HG02588 (cell line): ENCODE data around the gene CERKL.

Source experiments
- ATAC-seq: cut with Tn5 transposase; IDR thresholded peaks from one replicate; pipeline ENCODE4 v1.9.1; 2021; ENCODE audit warnings: mild to moderate bottlenecking, moderate library complexity; ENCODE audit not compliant: unreplicated experiment

The CERKL gene

DNA sequence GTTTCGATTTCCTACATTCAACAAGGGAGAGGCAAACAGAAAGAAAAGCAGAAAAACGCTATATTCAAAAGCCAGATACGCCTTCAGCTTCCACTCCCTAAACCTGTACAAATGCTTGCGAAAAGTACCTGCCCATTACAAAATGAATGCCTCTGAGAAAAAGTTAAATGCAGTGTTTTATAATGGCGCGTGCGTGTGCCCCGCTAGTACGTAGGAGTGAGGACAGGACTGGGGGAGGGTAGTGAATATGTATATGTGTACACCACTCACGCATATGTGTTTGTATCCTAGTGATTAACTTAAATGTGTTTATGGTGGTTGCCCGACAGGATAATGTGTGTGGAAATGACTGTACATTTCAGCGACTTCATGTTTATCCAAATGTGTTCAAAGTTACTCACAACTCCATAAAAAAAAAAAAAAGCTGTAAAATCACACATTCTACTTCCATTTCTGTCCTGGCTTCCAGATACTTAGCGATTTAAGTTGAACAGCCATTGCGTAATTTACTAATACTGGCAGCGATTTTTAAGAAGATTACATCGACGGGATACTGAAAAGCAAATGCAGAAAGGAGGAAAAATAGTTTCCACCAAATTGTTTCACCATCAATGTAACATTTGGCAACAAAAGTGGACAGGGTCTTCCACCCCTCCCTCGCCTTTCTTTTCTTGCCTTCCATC is 22.1 kb upstream of the CERKL start:
- ATAC-seq = no peak

- ATAC-seq = no peak
Measured at GRCh38 chr2:181677912-181678586, 21.1 kb upstream of the CERKL start.

DNA sequence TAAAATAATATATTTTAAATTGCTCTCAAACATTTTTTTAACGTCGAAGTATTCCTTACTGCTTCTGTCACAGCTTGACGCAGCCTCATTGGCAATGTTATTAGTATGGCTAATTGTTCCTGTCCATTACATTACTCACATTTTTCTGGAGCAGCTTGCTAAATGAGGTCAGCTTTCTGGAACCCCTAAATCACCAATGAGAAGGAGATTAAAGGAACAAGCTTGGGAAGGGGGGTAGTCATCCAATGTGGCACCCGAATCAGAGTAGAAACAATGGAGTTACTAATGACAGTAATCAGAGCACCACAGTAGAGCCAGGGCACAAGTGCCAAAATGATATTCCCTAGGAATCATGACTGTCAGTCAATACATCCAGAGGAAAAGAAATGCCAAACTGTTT is 18.3 kb upstream of the CERKL start:
- no peak for ATAC-seq

GRCh38 chr2:181674461-181674860 is 17.6 kb upstream of the CERKL start:
- ATAC-seq = no peak

GRCh38 chr2:181673173-181673572 is 16.3 kb upstream of the CERKL start:
- ATAC-seq = no peak

DNA sequence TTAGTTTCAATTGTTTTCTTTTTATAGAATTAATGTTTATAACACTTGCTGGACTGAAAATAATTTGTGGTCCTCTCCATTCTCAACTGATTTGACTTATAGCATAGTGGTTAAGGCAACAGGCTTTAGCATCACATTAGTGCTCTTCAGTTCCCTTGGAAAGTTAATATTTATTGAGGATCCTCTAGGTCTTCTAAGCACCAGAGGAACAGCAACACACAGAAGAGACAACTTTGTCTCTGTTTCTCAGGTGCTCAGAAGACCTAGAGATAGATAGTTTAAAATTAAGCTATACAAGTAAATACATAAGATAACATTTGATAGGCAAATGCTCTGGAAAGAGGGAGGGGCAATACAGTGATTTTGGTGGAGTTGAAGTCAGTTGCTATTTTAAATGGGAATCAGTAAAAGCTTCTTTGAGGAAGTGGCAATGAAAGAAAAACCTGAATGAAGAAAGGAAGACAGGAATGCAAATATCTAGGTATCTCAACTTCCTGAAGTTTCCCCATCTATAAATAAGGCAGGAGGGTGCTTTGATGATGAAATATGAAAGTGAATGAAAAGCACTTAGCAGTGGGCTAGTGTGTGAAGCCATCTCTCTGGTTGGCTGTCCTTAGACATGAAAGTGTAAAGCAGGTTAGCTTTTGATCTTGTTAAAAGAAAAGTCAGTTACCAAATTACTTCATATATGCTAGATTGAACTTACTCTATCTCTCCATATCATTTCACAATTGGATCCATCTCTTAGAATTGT is 15.5 kb upstream of the CERKL start:
- peak; percentile 92 for ATAC-seq

GRCh38 chr2:181670632-181671031 is 13.7 kb upstream of the CERKL start:
- no peak for ATAC-seq

- ATAC-seq = no peak
Measured at GRCh38 chr2:181667234-181667633, 10.3 kb upstream of the CERKL start.

- ATAC-seq = no peak
Measured at GRCh38 chr2:181662287-181662686, 5.4 kb upstream of the CERKL start.

GRCh38 chr2:181660181-181660580 is 3.3 kb upstream of the CERKL start:
- no peak for ATAC-seq

- no peak for ATAC-seq
Measured at GRCh38 chr2:181658444-181658843, 1.5 kb upstream of the CERKL start.

- no peak for ATAC-seq
Measured at GRCh38 chr2:181657379-181657778, 474 bp upstream of the CERKL start.

- ATAC-seq = no peak
Measured at GRCh38 chr2:181655519-181655918, 1.4 kb downstream of the CERKL start.

- no peak for ATAC-seq
Measured at GRCh38 chr2:181649436-181649979, 7.4 kb downstream of the CERKL start.

DNA sequence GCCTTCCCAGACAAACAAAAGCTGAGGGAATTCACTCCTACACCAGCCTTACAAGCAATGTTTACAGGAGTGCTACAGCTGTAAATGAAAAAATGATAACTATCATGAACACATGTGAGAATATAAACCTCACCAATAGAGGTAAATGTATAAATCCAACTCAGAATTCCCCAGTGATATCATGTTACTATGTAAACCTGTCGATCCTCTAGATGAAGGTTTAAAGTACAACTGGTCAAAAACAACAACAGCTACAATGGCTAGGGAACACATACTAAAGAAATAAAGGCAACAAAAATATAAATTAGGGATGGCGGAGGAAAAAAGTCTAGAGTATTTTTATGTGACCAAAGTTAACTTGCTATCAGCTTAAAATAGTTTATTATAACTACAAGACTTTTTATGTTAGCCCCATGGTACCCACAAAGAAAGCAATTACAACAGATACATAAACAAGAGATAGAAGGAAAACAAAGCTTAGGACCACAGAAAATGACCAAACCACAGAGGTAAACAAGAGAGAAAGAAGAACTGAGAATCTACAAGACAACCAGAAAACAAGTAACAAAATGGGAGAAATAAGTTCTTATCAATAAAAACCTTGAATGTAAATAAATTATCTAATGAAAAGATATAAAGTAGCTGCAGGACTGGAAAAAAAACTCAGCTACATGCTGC is 8.3 kb downstream of the CERKL start:
- no peak for ATAC-seq

DNA sequence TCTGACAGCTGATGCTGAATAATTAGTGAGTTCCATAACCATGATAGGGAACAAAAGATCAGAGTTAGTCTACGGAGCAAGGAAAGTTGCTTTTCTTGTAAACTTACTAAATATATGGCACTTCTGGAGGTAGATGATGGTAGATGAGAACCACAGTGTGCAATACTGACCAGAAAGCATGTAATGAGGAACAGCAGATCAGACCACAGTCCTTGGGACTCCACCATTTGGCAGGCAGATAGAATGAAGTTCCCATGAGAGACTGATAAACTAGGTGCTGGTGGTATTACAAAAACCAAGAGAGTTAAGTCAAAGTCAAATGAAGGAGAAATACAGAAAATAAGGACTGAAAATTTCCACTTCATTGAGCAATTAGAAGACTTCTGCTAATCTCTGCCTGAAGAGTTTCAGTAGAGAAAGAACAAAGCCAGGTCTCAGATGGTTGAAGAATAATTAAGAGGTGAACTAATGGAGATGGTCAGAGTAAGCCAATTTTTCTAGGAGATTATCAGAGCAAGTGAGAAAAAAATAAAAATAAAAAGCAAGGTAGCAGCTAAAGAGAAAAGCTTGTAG is 10.4 kb downstream of the CERKL start:
- ATAC-seq = no peak

GRCh38 chr2:181643151-181643550 is 13.8 kb downstream of the CERKL start:
- ATAC-seq = no peak

DNA sequence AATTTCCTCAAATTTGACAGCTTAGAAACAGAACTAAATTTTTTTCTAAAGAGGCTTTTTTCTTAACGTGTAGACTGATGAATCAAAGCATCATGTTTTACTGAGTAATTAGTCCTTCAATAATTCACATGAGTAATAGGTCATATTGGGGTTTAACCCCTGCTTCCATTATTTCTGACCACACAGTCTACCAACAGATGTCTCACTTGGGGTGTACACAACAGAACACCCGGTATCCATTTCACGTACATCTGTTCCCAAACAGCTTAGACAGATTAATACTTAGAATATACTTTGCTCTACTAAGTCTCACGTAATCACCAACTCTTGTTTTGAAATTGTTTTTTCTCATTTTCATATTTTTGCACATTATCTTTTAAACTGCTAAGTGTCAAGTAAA is 14.8 kb downstream of the CERKL start:
- ATAC-seq = no peak

DNA sequence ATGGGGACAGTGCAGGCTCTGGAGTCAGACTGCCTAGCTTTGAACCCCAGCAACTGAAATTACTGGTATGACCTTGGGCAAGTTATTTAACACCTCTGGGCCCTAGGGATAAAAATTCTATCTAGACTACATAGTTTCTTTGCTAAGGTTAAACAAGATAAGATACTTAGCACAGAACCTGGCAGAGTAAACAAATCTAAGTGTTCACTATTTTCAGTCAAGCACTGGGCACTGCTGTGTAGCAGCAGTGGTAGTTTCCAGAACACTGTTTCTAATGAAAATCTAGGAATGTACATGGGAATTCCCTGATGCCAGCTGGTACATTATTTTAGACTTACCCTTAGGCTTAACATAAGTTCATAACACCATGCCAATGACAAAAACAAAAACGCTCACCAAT is 17.2 kb downstream of the CERKL start:
- ATAC-seq = no peak

DNA sequence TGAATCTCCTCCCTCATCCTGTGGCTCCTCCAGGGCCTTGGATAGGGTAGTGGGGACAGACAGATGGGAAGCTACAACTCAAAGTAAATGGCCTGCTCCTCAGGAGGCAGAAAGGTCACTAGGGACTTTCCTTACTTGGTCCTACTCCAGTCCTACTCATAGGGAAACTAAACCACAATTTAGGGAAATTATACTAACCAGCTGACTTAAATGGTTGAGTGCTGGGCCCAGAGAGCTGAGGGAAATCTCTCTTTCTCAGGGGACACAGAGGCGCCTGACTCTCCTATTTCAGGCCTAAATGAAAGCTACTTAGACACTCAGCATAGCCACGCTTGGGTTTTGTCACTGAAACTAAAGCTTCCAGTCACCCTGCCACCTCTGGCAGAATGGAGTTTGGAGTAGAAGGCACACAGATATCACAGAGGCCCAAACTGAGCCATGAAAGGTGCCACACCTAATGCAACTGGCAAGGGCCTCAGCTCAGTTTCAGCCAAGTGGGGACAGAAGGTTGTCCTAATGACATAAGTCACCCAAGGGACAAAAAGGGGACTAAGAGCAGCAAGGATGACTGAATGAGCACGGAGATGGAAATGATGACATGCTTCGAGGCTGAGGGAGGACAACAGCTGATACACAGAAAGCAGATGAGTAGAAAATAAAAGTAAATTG is 24.0 kb downstream of the CERKL start:
- ATAC-seq = peak; percentile 90
